ENCODE results near the gene GYPB. TPM values are rescaled to one million over a fixed set of nuclear protein-coding genes. Genes with fewer than 3 reads are reported as not detected.
"Not testable (repeated sequence)": the region's sequence is repeated elsewhere in the genome, so short reads cannot be mapped to it uniquely, and the experiment has no call there.

The GYPB gene
- total and polyA plus RNA-seq, 2 donors (not counting 3 experiments of a cell fraction or from before 2014, with no cell fraction given): not detected

GRCh38 chr4:144050631-144051030 is 31.5 kb upstream of the GYPB start:
- H3K4me1 ChIP-seq (ENCODE audit: control insufficient read depth, extremely low read depth, insufficient read depth, low read length); H3K9me3 ChIP-seq (replicated peaks; ENCODE audit: control insufficient read depth, insufficient read depth, low read length); POLR2A ChIA-PET: not testable (repeated sequence)

DNA sequence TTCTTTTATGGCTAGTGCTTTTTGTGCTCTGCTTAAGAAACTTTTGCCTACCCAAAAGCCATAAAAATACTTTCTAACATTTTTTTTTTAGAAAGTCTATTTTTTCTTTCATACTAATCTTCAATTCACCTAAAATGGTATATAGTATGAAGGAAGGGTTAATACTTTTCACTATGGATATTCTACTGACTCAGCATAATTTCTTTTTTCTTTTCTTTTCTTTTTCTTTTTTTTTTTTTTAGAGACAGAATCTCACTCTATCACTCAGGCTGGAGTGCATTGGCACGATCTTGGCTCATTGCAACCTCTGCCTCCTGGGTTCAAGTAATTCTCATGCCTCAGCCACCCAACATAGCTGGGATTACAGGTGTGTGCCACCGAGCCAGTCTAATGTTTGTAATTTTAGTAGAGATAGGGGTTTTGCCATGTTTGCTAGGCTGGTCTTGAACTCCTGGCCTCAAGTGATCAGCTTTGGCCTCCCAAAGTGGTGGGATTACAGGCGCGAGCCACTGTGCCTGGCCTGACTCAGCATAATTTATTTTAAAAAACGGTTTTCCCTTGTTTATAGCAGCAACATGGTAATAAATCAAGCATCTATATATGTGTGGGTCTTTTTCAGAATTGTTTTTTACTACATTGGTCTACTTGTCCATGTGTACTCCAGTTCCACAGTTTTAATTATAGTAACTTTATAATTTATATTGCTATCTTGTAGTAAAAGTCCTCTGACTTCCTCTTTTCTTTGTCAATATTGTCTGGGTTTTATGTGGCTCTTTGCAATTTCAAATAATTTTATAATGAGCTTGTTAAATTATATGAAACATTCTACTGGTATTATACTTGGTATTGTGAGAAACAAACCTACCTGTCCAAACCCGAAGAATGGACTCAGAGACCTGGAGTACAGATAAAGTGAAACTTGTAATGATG is 30.6 kb upstream of the GYPB start:
- DNase-seq (ENCODE audit: low read depth, low spot score); H3K27ac ChIP-seq (ENCODE audit: insufficient read depth, low read depth, low read length); FAIRE-seq; dilution Hi-C loops (cut with MboI; ENCODE audit: extremely low pct_ligation_motif_present, low sequenced_read_pairs); intact Hi-C loops (cut with micrococcal nuclease); H3K4me2 ChIP-seq (ENCODE audit: insufficient read depth, low read length); H4K20me1 ChIP-seq (replicated peaks; ENCODE audit: control insufficient read depth, extremely low read depth, insufficient read depth, low read length); CTCF ChIA-PET; H3K79me2 ChIP-seq (ENCODE audit: control insufficient read depth, insufficient read depth, low read length); BruUV-seq (replicated peaks); H3K9me3 ChIP-seq (replicated peaks; ENCODE audit: control insufficient read depth, insufficient read depth, low read length); H3K27me3 ChIP-seq (ENCODE audit: control insufficient read depth in 2 of 2, insufficient read depth in 2 of 2, low read length in 2 of 2); H3K9me1 ChIP-seq (replicated peaks; ENCODE audit: control insufficient read depth, extremely low read depth, insufficient read depth, low read length); H2AFZ ChIP-seq (ENCODE audit: low read depth, low read length); H3K4me3 ChIP-seq (replicated peaks in 1 of 3; ENCODE audit: insufficient read depth in 1 of 3, low read depth in 1 of 3, low read length in 3 of 3); H3K4me1 ChIP-seq (ENCODE audit: control insufficient read depth, extremely low read depth, insufficient read depth, low read length); POLR2A ChIA-PET; H3K36me3 ChIP-seq (ENCODE audit: control insufficient read depth in 2 of 2, extremely low read depth in 1 of 2, insufficient read depth in 2 of 2, low read length in 2 of 2); H3K9ac ChIP-seq (replicated peaks; ENCODE audit: extremely low read depth, insufficient read depth, low read length): not testable (repeated sequence)

More at GRCh38 chr4:144050631-144051030, 31.5 kb upstream of the GYPB start:
- H3K79me2 ChIP-seq (ENCODE audit: control insufficient read depth, insufficient read depth, low read length); H3K9ac ChIP-seq (replicated peaks; ENCODE audit: extremely low read depth, insufficient read depth, low read length); CTCF ChIA-PET; H3K4me2 ChIP-seq (ENCODE audit: insufficient read depth, low read length); BruUV-seq (replicated peaks); H3K27me3 ChIP-seq (ENCODE audit: control insufficient read depth in 2 of 2, insufficient read depth in 2 of 2, low read length in 2 of 2); H2AFZ ChIP-seq (ENCODE audit: low read depth, low read length); FAIRE-seq; dilution Hi-C loops (cut with MboI; ENCODE audit: extremely low pct_ligation_motif_present, low sequenced_read_pairs); H3K27ac ChIP-seq (ENCODE audit: insufficient read depth, low read depth, low read length); H3K36me3 ChIP-seq (ENCODE audit: control insufficient read depth in 2 of 2, extremely low read depth in 1 of 2, insufficient read depth in 2 of 2, low read length in 2 of 2); H3K4me3 ChIP-seq (replicated peaks in 1 of 3; ENCODE audit: insufficient read depth in 1 of 3, low read depth in 1 of 3, low read length in 3 of 3); intact Hi-C loops (cut with micrococcal nuclease); DNase-seq (ENCODE audit: low read depth, low spot score); H3K9me1 ChIP-seq (replicated peaks; ENCODE audit: control insufficient read depth, extremely low read depth, insufficient read depth, low read length); H4K20me1 ChIP-seq (replicated peaks; ENCODE audit: control insufficient read depth, extremely low read depth, insufficient read depth, low read length): not testable (repeated sequence)

DNA sequence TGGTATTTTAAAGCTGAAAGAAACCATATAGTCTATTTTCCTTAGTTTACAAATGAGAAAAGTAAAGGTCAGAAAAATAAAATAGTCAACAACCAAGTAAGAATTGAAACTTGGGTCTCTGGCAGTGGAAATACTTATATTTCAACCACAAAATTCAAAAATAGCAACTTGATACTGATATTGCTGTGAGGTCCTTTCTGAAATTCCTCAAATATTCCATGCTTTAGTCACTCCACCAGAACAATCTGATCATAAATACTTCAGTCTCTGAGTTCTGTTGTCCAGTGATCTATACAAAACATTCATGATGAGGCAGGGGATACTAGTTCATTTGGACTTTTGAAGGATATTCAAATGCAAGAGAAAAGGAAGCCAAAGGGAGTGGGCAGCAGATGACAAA is 25.8 kb upstream of the GYPB start:
- intact Hi-C loops (cut with micrococcal nuclease); DNase-seq (ENCODE audit: low read depth, low spot score); H2AFZ ChIP-seq (ENCODE audit: low read depth, low read length); H3K27me3 ChIP-seq (ENCODE audit: control insufficient read depth in 2 of 2, insufficient read depth in 2 of 2, low read length in 2 of 2); H3K9ac ChIP-seq (replicated peaks; ENCODE audit: extremely low read depth, insufficient read depth, low read length); H3K9me3 ChIP-seq (replicated peaks; ENCODE audit: control insufficient read depth, insufficient read depth, low read length); H3K27ac ChIP-seq (ENCODE audit: insufficient read depth, low read depth, low read length); H4K20me1 ChIP-seq (replicated peaks; ENCODE audit: control insufficient read depth, extremely low read depth, insufficient read depth, low read length); CTCF ChIA-PET; H3K4me1 ChIP-seq (ENCODE audit: control insufficient read depth, extremely low read depth, insufficient read depth, low read length); H3K4me2 ChIP-seq (ENCODE audit: insufficient read depth, low read length); BruUV-seq (replicated peaks); H3K36me3 ChIP-seq (ENCODE audit: control insufficient read depth in 2 of 2, extremely low read depth in 1 of 2, insufficient read depth in 2 of 2, low read length in 2 of 2); H3K79me2 ChIP-seq (ENCODE audit: control insufficient read depth, insufficient read depth, low read length); H3K9me1 ChIP-seq (replicated peaks; ENCODE audit: control insufficient read depth, extremely low read depth, insufficient read depth, low read length); dilution Hi-C loops (cut with MboI; ENCODE audit: extremely low pct_ligation_motif_present, low sequenced_read_pairs); POLR2A ChIA-PET; H3K4me3 ChIP-seq (replicated peaks in 1 of 3; ENCODE audit: insufficient read depth in 1 of 3, low read depth in 1 of 3, low read length in 3 of 3); FAIRE-seq: not testable (repeated sequence)

- BruUV-seq (replicated peaks); H4K20me1 ChIP-seq (replicated peaks; ENCODE audit: control insufficient read depth, extremely low read depth, insufficient read depth, low read length); H2AFZ ChIP-seq (ENCODE audit: low read depth, low read length); H3K4me3 ChIP-seq (replicated peaks in 1 of 3; ENCODE audit: insufficient read depth in 1 of 3, low read depth in 1 of 3, low read length in 3 of 3); H3K9ac ChIP-seq (replicated peaks; ENCODE audit: extremely low read depth, insufficient read depth, low read length); H3K4me2 ChIP-seq (ENCODE audit: insufficient read depth, low read length); FAIRE-seq; H3K79me2 ChIP-seq (ENCODE audit: control insufficient read depth, insufficient read depth, low read length); CTCF ChIA-PET; H3K27me3 ChIP-seq (ENCODE audit: control insufficient read depth in 2 of 2, insufficient read depth in 2 of 2, low read length in 2 of 2); intact Hi-C loops (cut with micrococcal nuclease); H3K4me1 ChIP-seq (ENCODE audit: control insufficient read depth, extremely low read depth, insufficient read depth, low read length); POLR2A ChIA-PET; H3K27ac ChIP-seq (ENCODE audit: insufficient read depth, low read depth, low read length); H3K9me3 ChIP-seq (replicated peaks; ENCODE audit: control insufficient read depth, insufficient read depth, low read length); H3K36me3 ChIP-seq (ENCODE audit: control insufficient read depth in 2 of 2, extremely low read depth in 1 of 2, insufficient read depth in 2 of 2, low read length in 2 of 2); dilution Hi-C loops (cut with MboI; ENCODE audit: extremely low pct_ligation_motif_present, low sequenced_read_pairs); H3K9me1 ChIP-seq (replicated peaks; ENCODE audit: control insufficient read depth, extremely low read depth, insufficient read depth, low read length); DNase-seq (ENCODE audit: low read depth, low spot score): not testable (repeated sequence)
These were observed 13.4 kb upstream of the GYPB start for GRCh38 chr4:144032580-144032979.
